AG10803 (cell line): Measurements from ENCODE around the gene CRIM1.
A peak's percentile ranks its signal among the peaks of the same experiment; 100 is the strongest.

Experiments
- DNase-seq: peaks from one replicate; pipeline ENCODE4 v3.0.0; 2010; ENCODE audit warnings: low read depth
- H3K4me3 ChIP-seq: 2 replicates; pipeline ENCODE4 v1.5.1; 2011; ENCODE audit warnings: mild to moderate bottlenecking, low read length, control low read depth
- TF ChIP-seq, protein P1 (sequence below): conservative IDR thresholded peaks from 2 replicates; pipeline ENCODE4 v1.5.1; 2011; ENCODE audit warnings: mild to moderate bottlenecking, low read length, control low read depth, inconsistent platforms

CRIM1 gene

DNA sequence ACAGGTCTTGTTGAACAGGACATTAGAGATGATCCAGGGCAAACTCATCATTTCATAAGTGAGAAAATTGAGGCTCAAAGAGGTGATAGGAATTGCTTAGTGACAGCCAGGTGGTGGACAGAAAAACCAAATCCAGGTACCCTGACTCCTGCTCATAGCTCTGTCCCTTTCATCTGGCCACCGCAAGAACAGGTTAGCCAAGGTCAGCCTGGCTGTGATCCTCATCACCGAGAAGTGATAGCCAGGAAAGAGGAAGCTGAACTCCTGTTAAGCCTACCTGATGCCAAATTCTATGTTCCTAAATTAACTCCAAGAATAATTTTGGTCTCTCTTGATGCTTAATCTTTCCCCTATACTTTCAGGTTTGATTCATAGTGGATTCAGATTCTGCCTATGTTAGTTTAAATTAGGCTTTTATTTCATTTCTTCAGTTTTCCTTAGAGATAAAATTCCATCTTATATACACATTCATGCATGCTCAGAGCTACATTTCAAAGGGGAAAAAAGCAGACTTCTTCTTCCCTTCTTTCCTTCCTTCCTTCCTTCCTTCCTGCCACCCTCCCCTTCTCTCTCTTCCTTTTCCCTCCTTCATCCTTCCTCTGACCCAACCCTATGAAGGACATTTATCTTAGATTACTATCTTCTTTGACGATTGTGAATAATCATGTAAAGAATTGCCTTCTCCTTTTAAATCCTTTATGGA is 17.3 kb upstream of the CRIM1 start:
- H3K4me3 ChIP-seq, result no peak overlapping the region
- DNase-seq, result no peak
- TF ChIP-seq, protein P1, sequence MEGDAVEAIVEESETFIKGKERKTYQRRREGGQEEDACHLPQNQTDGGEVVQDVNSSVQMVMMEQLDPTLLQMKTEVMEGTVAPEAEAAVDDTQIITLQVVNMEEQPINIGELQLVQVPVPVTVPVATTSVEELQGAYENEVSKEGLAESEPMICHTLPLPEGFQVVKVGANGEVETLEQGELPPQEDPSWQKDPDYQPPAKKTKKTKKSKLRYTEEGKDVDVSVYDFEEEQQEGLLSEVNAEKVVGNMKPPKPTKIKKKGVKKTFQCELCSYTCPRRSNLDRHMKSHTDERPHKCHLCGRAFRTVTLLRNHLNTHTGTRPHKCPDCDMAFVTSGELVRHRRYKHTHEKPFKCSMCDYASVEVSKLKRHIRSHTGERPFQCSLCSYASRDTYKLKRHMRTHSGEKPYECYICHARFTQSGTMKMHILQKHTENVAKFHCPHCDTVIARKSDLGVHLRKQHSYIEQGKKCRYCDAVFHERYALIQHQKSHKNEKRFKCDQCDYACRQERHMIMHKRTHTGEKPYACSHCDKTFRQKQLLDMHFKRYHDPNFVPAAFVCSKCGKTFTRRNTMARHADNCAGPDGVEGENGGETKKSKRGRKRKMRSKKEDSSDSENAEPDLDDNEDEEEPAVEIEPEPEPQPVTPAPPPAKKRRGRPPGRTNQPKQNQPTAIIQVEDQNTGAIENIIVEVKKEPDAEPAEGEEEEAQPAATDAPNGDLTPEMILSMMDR, result no peak

DNA sequence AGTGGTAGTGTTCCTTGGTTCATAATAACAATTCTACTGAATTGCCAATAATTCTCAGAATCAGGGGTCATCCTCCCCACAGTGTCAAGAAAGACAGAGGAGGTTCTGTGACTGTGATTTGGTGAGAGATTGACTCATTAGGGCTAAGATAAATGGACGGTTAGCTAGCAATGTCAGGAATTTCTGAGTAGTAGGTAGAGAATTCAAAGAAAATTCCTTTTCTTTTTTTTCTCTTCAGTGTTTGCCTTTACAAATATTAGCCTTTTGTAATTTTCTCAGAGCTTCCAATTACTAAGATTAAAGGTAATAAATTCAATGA is 16.8 kb upstream of the CRIM1 start:
- peak; percentile 75 for DNase-seq
- TF ChIP-seq, protein P1, result no peak
- H3K4me3 ChIP-seq, result no peak overlapping the region

DNA sequence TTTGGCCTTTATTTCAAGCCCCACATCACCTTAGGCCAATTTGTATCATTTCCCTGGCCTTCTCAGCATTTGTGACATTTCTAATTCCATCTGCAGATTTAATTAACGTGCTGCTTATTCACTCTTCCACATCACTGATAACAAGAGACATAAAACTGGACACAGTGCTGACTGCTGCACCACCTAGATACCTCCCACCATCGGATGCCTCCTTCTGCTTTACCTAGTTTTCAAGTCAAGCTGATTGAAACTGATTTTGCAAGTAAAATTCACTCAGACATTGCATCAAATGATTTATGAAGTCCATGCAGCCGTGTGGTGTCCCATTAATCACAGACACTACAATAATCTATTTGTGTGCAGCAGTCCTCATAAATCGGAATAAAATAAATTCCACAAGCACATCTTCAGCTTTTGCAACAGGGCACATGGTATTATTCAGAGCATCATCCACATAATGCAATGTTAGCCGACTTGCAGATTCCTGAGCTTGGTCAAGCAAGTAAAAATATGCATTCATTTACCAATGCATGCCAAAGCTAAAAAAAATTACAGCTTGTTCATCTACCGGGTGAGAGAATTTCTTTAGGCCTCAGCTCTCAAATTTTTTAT is 15.9 kb upstream of the CRIM1 start:
- DNase-seq, result peak; percentile 94
- TF ChIP-seq, protein P1, result no peak
- no peak overlapping the region for H3K4me3 ChIP-seq

DNA sequence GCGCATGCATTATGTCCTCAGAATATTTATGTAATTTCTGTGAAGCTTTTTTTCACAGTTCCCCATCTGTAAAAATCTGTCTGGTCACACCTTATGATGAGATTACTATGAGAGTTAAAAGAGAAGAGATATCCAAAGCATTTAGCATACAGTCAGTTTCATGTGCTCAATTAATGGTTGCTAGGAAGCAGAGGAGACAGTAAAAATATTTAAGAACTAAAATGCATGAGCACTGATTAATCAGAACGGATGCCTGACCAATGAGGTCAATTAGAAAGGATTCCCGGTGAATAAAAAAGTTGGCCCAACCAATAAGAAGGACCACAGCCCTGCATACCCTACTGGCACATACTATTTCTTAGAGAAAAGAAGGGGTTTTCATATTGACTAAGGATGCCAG is 12.0 kb upstream of the CRIM1 start:
- H3K4me3 ChIP-seq, result no peak overlapping the region
- DNase-seq, result peak; percentile 59
- TF ChIP-seq, protein P1, result no peak

DNA sequence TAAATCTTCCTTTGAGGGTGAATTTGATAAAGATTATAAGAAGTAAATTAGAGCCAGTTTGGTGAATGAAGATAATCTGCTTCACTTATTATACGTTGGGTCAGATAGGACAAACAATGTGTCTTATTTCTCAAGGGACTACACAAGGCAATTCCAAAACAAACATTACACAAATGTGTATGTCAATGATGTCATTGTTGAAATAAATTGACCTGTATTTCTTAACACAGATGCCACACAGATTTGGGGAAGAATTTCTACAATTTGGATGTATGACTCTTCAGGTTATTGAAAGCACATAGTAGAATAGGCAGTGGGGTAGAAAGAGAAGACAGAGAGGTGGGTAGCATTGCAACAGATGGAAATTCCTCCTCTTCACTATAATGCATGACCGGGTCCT is 6.9 kb upstream of the CRIM1 start:
- TF ChIP-seq, protein P1, result no peak
- peak; percentile 60 for DNase-seq
- H3K4me3 ChIP-seq, result no peak overlapping the region

DNA sequence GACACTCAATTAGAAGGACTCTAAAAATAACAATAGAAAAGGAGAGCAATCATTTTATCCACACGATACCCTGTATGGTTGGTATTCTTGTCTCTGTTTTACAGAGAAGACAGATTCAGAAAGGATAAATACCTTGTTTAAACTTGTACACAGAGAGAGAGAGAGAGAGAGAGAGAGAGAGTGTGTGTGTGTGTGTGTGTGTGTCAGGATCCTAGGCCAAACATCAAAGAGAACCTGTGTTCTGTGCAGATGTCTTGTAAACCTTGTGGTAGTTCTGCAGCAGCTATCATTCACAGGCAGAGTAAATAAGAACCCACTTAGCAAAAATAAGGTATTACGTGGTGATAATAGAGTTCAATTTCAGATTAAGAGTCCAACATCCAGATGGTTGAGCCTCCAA is 4.3 kb upstream of the CRIM1 start:
- DNase-seq, result no peak
- TF ChIP-seq, protein P1, result no peak
- no peak overlapping the region for H3K4me3 ChIP-seq

DNA sequence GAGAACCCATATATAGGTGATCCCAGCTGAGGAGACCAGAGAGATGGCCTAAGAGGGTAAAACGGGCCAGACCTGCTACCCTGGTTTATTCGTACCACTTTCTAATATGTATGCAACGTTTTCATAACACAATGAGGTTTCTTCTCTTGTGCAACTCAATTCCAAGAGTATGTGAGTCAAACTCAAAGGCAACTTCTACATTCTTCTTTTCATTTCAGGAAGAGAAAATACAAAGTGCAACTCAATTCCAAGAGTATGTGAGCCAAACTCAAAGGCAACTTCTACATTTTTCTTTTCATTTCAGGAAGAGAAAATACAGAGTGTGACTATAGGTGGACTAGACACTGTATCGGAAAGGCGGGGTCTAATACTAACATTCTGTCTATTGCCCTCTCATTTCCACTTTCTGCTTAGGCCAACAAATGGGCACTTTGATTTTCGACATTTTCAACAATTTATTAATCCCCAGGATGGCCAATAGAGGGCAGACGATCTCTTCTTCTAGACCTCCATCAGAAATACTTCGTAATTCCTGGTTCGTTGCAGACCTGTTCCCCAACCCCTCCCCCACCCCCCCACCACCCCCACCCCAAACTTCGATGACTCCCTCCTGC is 3.7 kb upstream of the CRIM1 start:
- DNase-seq, result peak; percentile 66

More for the DNA sequence above, 3.7 kb upstream of the CRIM1 start:
- TF ChIP-seq, protein P1, result peak; percentile 69
- H3K4me3 ChIP-seq, result no peak overlapping the region
